ENCODE measurements around the gene INSYN2A.

- TF ChIP-seq, protein P1, sequence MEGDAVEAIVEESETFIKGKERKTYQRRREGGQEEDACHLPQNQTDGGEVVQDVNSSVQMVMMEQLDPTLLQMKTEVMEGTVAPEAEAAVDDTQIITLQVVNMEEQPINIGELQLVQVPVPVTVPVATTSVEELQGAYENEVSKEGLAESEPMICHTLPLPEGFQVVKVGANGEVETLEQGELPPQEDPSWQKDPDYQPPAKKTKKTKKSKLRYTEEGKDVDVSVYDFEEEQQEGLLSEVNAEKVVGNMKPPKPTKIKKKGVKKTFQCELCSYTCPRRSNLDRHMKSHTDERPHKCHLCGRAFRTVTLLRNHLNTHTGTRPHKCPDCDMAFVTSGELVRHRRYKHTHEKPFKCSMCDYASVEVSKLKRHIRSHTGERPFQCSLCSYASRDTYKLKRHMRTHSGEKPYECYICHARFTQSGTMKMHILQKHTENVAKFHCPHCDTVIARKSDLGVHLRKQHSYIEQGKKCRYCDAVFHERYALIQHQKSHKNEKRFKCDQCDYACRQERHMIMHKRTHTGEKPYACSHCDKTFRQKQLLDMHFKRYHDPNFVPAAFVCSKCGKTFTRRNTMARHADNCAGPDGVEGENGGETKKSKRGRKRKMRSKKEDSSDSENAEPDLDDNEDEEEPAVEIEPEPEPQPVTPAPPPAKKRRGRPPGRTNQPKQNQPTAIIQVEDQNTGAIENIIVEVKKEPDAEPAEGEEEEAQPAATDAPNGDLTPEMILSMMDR (conservative IDR thresholded peaks at IDR 0.05; ENCODE audit: low read depth, low read length), result no peak
- no peak for TF ChIP-seq EZH2 (IDR thresholded peaks at IDR 0.05; ENCODE audit: borderline replicate concordance, low read depth, low read length, poor library complexity, severe bottlenecking)
Observed at GRCh38 chr10:127210936-127211466, 14.6 kb upstream of the INSYN2A start.
